ENCODE data around the gene CYBA.
A peak's percentile ranks its signal among the peaks of the same experiment; 100 is the strongest.

The CYBA gene

GRCh38 chr16:88639231-88640038 lies 11.4 kb downstream of the CYBA start:
- H3K36me3 ChIP-seq (replicated peaks; ENCODE audit: low read depth, low read length), result peaks cover 13% of the 10 kb centered on the region
- H3K27me3 ChIP-seq (ENCODE audit: low read depth, low read length), result peaks cover 65% of the 10 kb centered on the region
- no peak overlapping the region for H2AFZ ChIP-seq (ENCODE audit: low read depth, low read length)
- no peak overlapping the region for H3K4me3 ChIP-seq (ENCODE audit: low read length)
- H3K4me2 ChIP-seq (ENCODE audit: low read length), result peak overlapping the region; percentile 31; the same call in 1 of the 2 replicates
- H3K9ac ChIP-seq (ENCODE audit: low read length), result no peak overlapping the region
- 0 out of 2 replicates have a peak, but pooled peaks have one; percentile 35 for TF ChIP-seq EZH2phosphoT487 (IDR thresholded peaks at IDR 0.05; ENCODE audit: low read depth)
- TF ChIP-seq, protein P1, sequence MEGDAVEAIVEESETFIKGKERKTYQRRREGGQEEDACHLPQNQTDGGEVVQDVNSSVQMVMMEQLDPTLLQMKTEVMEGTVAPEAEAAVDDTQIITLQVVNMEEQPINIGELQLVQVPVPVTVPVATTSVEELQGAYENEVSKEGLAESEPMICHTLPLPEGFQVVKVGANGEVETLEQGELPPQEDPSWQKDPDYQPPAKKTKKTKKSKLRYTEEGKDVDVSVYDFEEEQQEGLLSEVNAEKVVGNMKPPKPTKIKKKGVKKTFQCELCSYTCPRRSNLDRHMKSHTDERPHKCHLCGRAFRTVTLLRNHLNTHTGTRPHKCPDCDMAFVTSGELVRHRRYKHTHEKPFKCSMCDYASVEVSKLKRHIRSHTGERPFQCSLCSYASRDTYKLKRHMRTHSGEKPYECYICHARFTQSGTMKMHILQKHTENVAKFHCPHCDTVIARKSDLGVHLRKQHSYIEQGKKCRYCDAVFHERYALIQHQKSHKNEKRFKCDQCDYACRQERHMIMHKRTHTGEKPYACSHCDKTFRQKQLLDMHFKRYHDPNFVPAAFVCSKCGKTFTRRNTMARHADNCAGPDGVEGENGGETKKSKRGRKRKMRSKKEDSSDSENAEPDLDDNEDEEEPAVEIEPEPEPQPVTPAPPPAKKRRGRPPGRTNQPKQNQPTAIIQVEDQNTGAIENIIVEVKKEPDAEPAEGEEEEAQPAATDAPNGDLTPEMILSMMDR (IDR thresholded peaks at IDR 0.05; ENCODE audit: low read depth, low read length), result no peak
- H3K4me1 ChIP-seq (ENCODE audit: low read length), result peaks cover 31% of the 10 kb centered on the region
- no peaks in the 10 kb centered on the region for H3K79me2 ChIP-seq (ENCODE audit: low read length)
- H3K9me3 ChIP-seq (ENCODE audit: insufficient read depth, low read length), result no peaks in the 10 kb centered on the region
- H3K27ac ChIP-seq (ENCODE audit: low read length), result no peak overlapping the region
- H4K20me1 ChIP-seq (ENCODE audit: insufficient read depth, low read length), result peaks cover 30% of the 10 kb centered on the region

DNA sequence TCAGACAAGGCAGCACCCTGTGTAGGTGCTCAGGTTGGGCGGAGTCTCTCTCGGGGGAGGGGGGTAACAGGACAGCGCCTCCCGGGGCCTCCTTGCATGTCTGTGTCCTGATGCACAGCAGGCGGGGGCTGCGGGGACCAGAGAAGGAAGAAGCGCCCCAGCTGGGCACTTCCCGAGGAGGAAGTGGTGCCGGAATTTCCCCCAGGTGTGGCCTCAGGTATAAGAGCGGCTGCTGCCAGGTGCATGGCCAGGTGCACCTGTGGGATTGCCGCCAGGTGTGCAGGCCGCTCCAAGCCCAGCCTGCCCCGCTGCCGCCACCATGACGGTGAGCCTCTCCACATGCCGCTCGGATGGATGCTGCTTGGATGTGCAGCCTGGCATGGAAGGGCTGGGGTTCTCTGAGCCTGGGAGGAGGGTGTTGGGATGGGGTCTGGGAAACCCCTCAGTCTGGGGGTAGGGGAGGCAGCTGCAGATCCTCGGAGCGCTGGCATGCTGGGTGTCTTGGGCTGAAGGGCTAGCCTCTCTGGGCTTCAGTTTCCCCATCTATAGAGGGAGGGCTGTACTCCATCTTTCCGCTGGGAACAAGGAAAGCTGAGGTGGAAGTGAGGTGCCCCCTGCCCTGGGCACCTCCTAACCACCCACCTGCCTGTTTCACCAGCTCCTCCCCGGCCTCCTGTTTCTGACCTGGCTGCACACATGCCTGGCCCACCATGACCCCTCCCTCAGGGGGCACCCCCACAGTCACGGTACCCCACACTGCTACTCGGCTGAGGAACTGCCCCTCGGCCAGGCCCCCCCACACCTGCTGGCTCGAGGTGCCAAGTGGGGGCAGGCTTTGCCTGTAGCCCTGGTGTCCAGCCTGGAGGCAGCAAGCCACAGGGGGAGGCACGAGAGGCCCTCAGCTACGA lies 12.3 kb downstream of the CYBA start, which contains the start of gene IL17C:
Gene IL17C (plus strand): TSS at position 250 of the 908 bp plus-strand sequence. CDS start 70 bp downstream, at position 320.
- no peak within 1 kb of the TSS for H3K27ac ChIP-seq (ENCODE audit: low read length)
- peak within 1 kb of the TSS; percentile 31; the same call in 1 of the 2 replicates for H3K4me2 ChIP-seq (ENCODE audit: low read length)
- H3K9me3 ChIP-seq (ENCODE audit: insufficient read depth, low read length), result no peaks in the 10 kb centered on the region
- peaks cover 5% of the 10 kb centered on the region for H3K36me3 ChIP-seq (replicated peaks; ENCODE audit: low read depth, low read length)
- H4K20me1 ChIP-seq (ENCODE audit: insufficient read depth, low read length), result peaks cover 21% of the 10 kb centered on the region
- no peak within 1 kb of the TSS for H3K4me3 ChIP-seq (ENCODE audit: low read length)
- TF ChIP-seq EZH2phosphoT487 (IDR thresholded peaks at IDR 0.05; ENCODE audit: low read depth), result no peak
- TF ChIP-seq, protein P1 (IDR thresholded peaks at IDR 0.05; ENCODE audit: low read depth, low read length), result no peak
- H2AFZ ChIP-seq (ENCODE audit: low read depth, low read length), result no peak within 1 kb of the TSS
- H3K27me3 ChIP-seq (ENCODE audit: low read depth, low read length), result peaks cover 66% of the 10 kb centered on the region
- no peaks in the 10 kb centered on the region for H3K79me2 ChIP-seq (ENCODE audit: low read length)
- H3K4me1 ChIP-seq (ENCODE audit: low read length), result peaks cover 38% of the 10 kb centered on the region
- no peak within 1 kb of the TSS for H3K9ac ChIP-seq (ENCODE audit: low read length)

GRCh38 chr16:88636488-88637265 lies 14.2 kb downstream of the CYBA start:
- Histone ChIP-seq H4K20me1 (ENCODE audit: insufficient read depth, low read length) (peaks cover 10% of the 10 kb centered on the region), H3K27ac (ENCODE audit: low read length) (no peak overlapping the region), H3K9me3 (ENCODE audit: insufficient read depth, low read length) (no peaks in the 10 kb centered on the region), H3K27me3 (ENCODE audit: low read depth, low read length) (peaks cover 66% of the 10 kb centered on the region), H3K36me3 (replicated peaks; ENCODE audit: low read depth, low read length) (peaks cover 3% of the 10 kb centered on the region), H3K9ac (ENCODE audit: low read length) (no peak overlapping the region), H3K79me2 (ENCODE audit: low read length) (no peaks in the 10 kb centered on the region), H3K4me3 (ENCODE audit: low read length) (no peak overlapping the region), H2AFZ (ENCODE audit: low read depth, low read length) (no peak overlapping the region), H3K4me2 (ENCODE audit: low read length) (no peak overlapping the region), H3K4me1 (ENCODE audit: low read length) (peaks cover 44% of the 10 kb centered on the region)
- TF ChIP-seq EZH2phosphoT487 (IDR thresholded peaks at IDR 0.05; ENCODE audit: low read depth), result no peak
- TF ChIP-seq, protein P1 (IDR thresholded peaks at IDR 0.05; ENCODE audit: low read depth, low read length), result no peak

Measured in OCI-LY3 (cell line).